ENCODE results near the gene DEPDC1B. TPM values are rescaled to one million over a fixed set of nuclear protein-coding genes. Genes with fewer than 3 reads are reported as not detected.
"Not testable (repeated sequence)": the region's sequence is repeated elsewhere in the genome, so short reads cannot be mapped to it uniquely, and the experiment has no call there.

The DEPDC1B gene
- 10 to 100 TPM in 3 of 5 donors, 1 to 10 TPM in 2; 8.1 to 25.1 (median 14.9) TPM for polyA plus RNA-seq (ENCODE audit: insufficient read depth in 1 of 5, insufficient read length in 5 of 5, low replicate concordance in 1 of 5)
- long read RNA-seq, donor 1, partial matches to known transcripts: 0 of 2 reads
- long read RNA-seq, donor 1, other reads (novel, unspliced or antisense): 0 of 2 reads
- long read RNA-seq, donor 2, partial matches to known transcripts: 0 of 3 reads
- long read RNA-seq, donor 2, other reads (novel, unspliced or antisense): 0 of 3 reads
- long read RNA-seq, donor 3, partial matches to known transcripts: 11 of 14 reads
- long read RNA-seq, donor 3, other reads (novel, unspliced or antisense): 0 of 14 reads
- long read RNA-seq, donor 4, partial matches to known transcripts: 0 of 1 reads
- long read RNA-seq, donor 4, other reads (novel, unspliced or antisense): 0 of 1 reads
- long read RNA-seq, donor 5, partial matches to known transcripts: 0 of 4 reads
- long read RNA-seq, donor 5, other reads (novel, unspliced or antisense): 0 of 4 reads
- long read RNA-seq, donor 6, partial matches to known transcripts: 0 of 2 reads
- long read RNA-seq, donor 6, other reads (novel, unspliced or antisense): 0 of 2 reads
- long read RNA-seq, donor 7, transcript DEPDC1B-201 (11 exons, 2,499 nt): major isoform, 5 of 6 reads
- long read RNA-seq, donor 7, partial matches to known transcripts: 0 of 6 reads
- long read RNA-seq, donor 7, other reads (novel, unspliced or antisense): 0 of 6 reads
- long read RNA-seq, donor 8, partial matches to known transcripts: 0 of 1 reads
- long read RNA-seq, donor 8, other reads (novel, unspliced or antisense): 0 of 1 reads

GRCh38 chr5:60699609-60700415 is at the start of gene DEPDC1B:
Gene DEPDC1B (minus strand): TSS chr5:60700166. CDS start chr5:60700093, 73 bp downstream.
- peak; percentile 92 to 93 for DNase-seq

- DNase-seq: no peak
Observed at GRCh38 chr5:60744682-60745081, 44.7 kb upstream of the DEPDC1B start.

- no peak for DNase-seq
Observed at GRCh38 chr5:60743511-60744314, 43.7 kb upstream of the DEPDC1B start.

GRCh38 chr5:60740322-60740721 is 40.4 kb upstream of the DEPDC1B start:
- DNase-seq: no peak

GRCh38 chr5:60738933-60739332 is 39.0 kb upstream of the DEPDC1B start:
- DNase-seq: no peak

- no peak for DNase-seq
Observed at GRCh38 chr5:60738461-60738860, 38.5 kb upstream of the DEPDC1B start.

GRCh38 chr5:60730858-60731257 is 30.9 kb upstream of the DEPDC1B start:
- DNase-seq: not testable (repeated sequence)

GRCh38 chr5:60727033-60727679 is 27.2 kb upstream of the DEPDC1B start:
- DNase-seq: no peak

- DNase-seq: no peak
Observed at GRCh38 chr5:60724126-60724525, 24.2 kb upstream of the DEPDC1B start.

- DNase-seq: no peak
Observed at GRCh38 chr5:60722416-60722815, 22.4 kb upstream of the DEPDC1B start.

- no peak for DNase-seq
Observed at GRCh38 chr5:60719329-60719728, 19.4 kb upstream of the DEPDC1B start.

GRCh38 chr5:60718166-60718892 is 18.4 kb upstream of the DEPDC1B start:
- DNase-seq: no peak

GRCh38 chr5:60715201-60715928 is 15.4 kb upstream of the DEPDC1B start:
- not testable (repeated sequence) for DNase-seq

- no peak for DNase-seq
Observed at GRCh38 chr5:60712950-60713349, 13.0 kb upstream of the DEPDC1B start.

- DNase-seq: not testable (repeated sequence)
Observed at GRCh38 chr5:60711892-60712291, 11.9 kb upstream of the DEPDC1B start.

- no peak for DNase-seq
Observed at GRCh38 chr5:60710362-60710761, 10.4 kb upstream of the DEPDC1B start.

- no peak for DNase-seq
Observed at GRCh38 chr5:60705144-60705543, 5.2 kb upstream of the DEPDC1B start.

GRCh38 chr5:60703944-60704343 is 4.0 kb upstream of the DEPDC1B start:
- DNase-seq: no peak
